ENCODE results near the gene P3H2. TPM values are rescaled to one million over a fixed set of nuclear protein-coding genes. Genes with fewer than 3 reads are reported as not detected.

Gene P3H2
- total and polyA plus RNA-seq, 9 of the 15 experiments (the other 6 are each of a cell fraction or from before 2014, with no cell fraction given) = 0.04 to 0.26 (median 0.22) TPM; not detected in 6

GRCh38 chr3:190024912-190025311 lies 95.8 kb downstream of the P3H2 start (continued):
- TF ChIP-seq MGA (IDR thresholded peaks at IDR 0.05) = no peak
- TF ChIP-seq GATA2 (CRISPR knock-in tag; IDR thresholded peaks at IDR 0.05) = no peak
- TF ChIP-seq RREB1 (CRISPR knock-in tag; IDR thresholded peaks at IDR 0.05) = no peak
- no peak for TF ChIP-seq POLR2H (tag; IDR thresholded peaks at IDR 0.05; ENCODE audit: low read depth)
- no peak for TF ChIP-seq ZNF146 (CRISPR knock-in tag; IDR thresholded peaks at IDR 0.05; ENCODE audit: unreplicated experiment)
- no peak for TF ChIP-seq KLF6 (CRISPR knock-in tag; IDR thresholded peaks at IDR 0.05; ENCODE audit: borderline replicate concordance)
- TF ChIP-seq NEUROD1 (IDR thresholded peaks at IDR 0.05; ENCODE audit: borderline replicate concordance, low read depth, low read length, partially characterized antibody) = no peak
- no peak for TF ChIP-seq EHMT2 (IDR thresholded peaks at IDR 0.05)
- TF ChIP-seq ZNF384 (IDR thresholded peaks at IDR 0.05; ENCODE audit: low read depth, low read length) = no peak
